Activated CD4-positive, alpha-beta T cell treated with anti-CD3 and anti-CD28 coated beads for 36 hours (primary cell): Measurements from ENCODE around the gene RER1. TPM values are rescaled to one million over a fixed set of nuclear protein-coding genes. Genes with fewer than 3 reads are reported as not detected.

Experiments used
- ATAC-seq: fragments of 200-7000 bp; cut with Tn5 transposase; one replicate; pipeline ENCODE4 v1.10.0; 2021; ENCODE audit warnings: mild to moderate bottlenecking, moderate library complexity
- CTCF ChIA-PET: fragments of 350-600 bp; sonication (Branson Sonifier 250); formaldehyde crosslinking; loops from one replicate; lab custom pipeline; 2021; ENCODE audit warnings: antibody characterized with exemption; lab: Charles Lee
- POLR2A ChIA-PET: fragments of 350-600 bp; sonication (Branson Sonifier 250); formaldehyde crosslinking; loops from one replicate; lab custom pipeline; 2021; ENCODE audit warnings: antibody characterized with exemption, inconsistent platforms; lab: Charles Lee
- DNase-seq: peaks from one replicate; pipeline ENCODE4 v3.0.0-alpha.2; 2020
- H3K27ac Mint-ChIP-seq: one replicate; pipeline ENCODE4 v1.8.0; 2021; ENCODE audit warnings: mixed read lengths
- H3K27me3 Mint-ChIP-seq: one replicate; pipeline ENCODE4 v1.8.0; 2021; ENCODE audit warnings: mixed read lengths
- H3K36me3 Mint-ChIP-seq: one replicate; pipeline ENCODE4 v1.8.0; 2021; ENCODE audit warnings: low read depth, mixed read lengths
- H3K4me1 Mint-ChIP-seq: one replicate; pipeline ENCODE4 v1.8.0; 2021; ENCODE audit warnings: mixed read lengths
- H3K4me3 Mint-ChIP-seq: one replicate; pipeline ENCODE4 v1.8.0; 2021; ENCODE audit warnings: mild to moderate bottlenecking, moderate library complexity, mixed read lengths
- H3K9me3 Mint-ChIP-seq: one replicate; pipeline ENCODE4 v1.8.0; 2021; ENCODE audit warnings: low read depth, mixed read lengths
- intact Hi-C, 2 experiments: fragments of 100-400 bp; cut with DNase I in 1 of 2; cut with micrococcal nuclease in 1 of 2; formaldehyde crosslinking; loops; one replicate each; pipeline versions ENCODE4 v1.14.2 to v1.15.1; 2022 to 2024; cut with DNase I, micrococcal nuclease
- total RNA-seq, 2 experiments: library from RNA; stranded (reverse); gene quantifications; one replicate each; pipeline ENCODE4 v1.2.3, GENCODE V29; 2021

Gene RER1
- total RNA-seq, 2 experiments from 2014 or later: 146 to 152 TPM

DNA sequence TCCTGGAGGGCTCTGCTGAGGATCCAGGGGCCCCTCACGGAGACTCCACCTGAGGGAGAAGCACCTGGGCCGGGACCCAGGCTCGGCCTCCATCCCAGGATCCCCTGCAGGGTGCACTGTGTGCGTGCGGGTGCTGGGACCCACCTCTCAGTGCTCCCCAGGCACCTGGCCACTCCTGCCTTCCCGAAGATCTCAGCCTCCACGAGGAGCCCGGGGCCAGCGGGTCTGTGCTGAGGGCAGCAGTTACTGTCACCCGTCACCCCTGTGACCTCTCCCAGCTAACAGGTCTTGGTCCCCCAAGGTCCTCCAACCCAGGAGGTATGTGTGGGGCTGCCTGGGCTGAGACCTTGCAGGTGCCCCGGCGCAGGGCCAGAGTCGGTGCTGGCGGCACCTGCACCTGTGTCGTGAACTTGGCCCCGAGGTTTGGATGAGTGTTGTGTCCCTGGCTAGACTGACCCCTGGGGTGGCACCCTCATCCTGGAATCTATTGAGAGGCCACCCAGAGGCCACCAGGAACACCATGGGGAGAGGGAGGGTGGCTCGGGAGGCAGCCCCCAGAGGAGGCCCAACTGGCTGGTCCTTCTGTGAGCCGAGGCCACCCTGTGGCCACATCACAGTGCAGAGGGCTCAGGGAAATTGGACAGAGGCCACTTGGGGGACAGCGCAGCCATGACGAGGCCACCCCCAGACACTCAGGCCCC, 17.9 kb upstream of the RER1 start:
- intact Hi-C loops: no loop called here
- H3K36me3 Mint-ChIP-seq: no peaks in the 10 kb centered on the region
- H3K4me3 Mint-ChIP-seq: no peak overlapping the region
- ATAC-seq (no peak), DNase-seq (no peak)
- no peaks in the 10 kb centered on the region for H3K9me3 Mint-ChIP-seq
- ChIA-PET CTCF (no interaction called here), POLR2A (no interaction called here)
- H3K27me3 Mint-ChIP-seq: no peaks in the 10 kb centered on the region
- no peak overlapping the region for H3K27ac Mint-ChIP-seq
- H3K4me1 Mint-ChIP-seq: no peaks in the 10 kb centered on the region

- Mint-ChIP-seq H3K4me3 (no peak overlapping the region), H3K27ac (no peak overlapping the region), H3K9me3 (no peaks in the 10 kb centered on the region), H3K4me1 (no peaks in the 10 kb centered on the region), H3K36me3 (no peaks in the 10 kb centered on the region), H3K27me3 (no peaks in the 10 kb centered on the region)
- CTCF ChIA-PET: no interaction called here
- no peak for DNase-seq
- no peak for ATAC-seq
- POLR2A ChIA-PET: no interaction called here
- intact Hi-C loops: no loop called here
Measured at GRCh38 chr1:2374252-2375155, 17.1 kb upstream of the RER1 start.

- ChIA-PET POLR2A (no interaction called here), CTCF (interaction anchor here (0.6 kb wide), 1 partner anchor 173 kb away, joined by 3 read pairs; no protein-coding TSS in a partner anchor)
Measured at GRCh38 chr1:2375246-2375922, 16.3 kb upstream of the RER1 start.

DNA sequence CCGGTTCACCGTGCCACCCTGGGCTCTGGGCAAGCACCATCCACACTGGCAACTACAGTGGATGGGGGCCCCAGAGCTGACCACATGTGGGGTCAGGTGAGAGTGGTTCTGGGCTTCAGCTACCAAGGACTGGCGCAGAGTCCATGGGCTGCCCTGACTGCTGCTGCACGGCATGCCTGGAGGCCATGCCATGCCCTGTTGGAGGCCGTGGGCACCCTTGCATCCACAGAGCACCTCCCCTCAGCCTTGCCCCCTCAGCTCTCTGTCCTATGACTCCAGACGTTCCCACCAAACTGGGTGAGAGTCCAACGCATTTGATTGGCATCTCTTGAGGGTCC, 15.7 kb upstream of the RER1 start:
- Mint-ChIP-seq H3K36me3 (no peaks in the 10 kb centered on the region), H3K4me3 (no peak overlapping the region), H3K4me1 (no peaks in the 10 kb centered on the region), H3K9me3 (no peaks in the 10 kb centered on the region), H3K27me3 (no peaks in the 10 kb centered on the region), H3K27ac (no peak overlapping the region)
- ATAC-seq (no peak), DNase-seq (no peak)
- ChIA-PET CTCF (no interaction called here), POLR2A (no interaction called here)
- intact Hi-C loops: no loop called here

More at GRCh38 chr1:2375246-2375922, 16.3 kb upstream of the RER1 start:
- DNase-seq: no peak
- Mint-ChIP-seq H3K4me3 (no peak overlapping the region), H3K36me3 (no peaks in the 10 kb centered on the region), H3K9me3 (no peaks in the 10 kb centered on the region), H3K4me1 (no peaks in the 10 kb centered on the region), H3K27ac (no peak overlapping the region), H3K27me3 (no peaks in the 10 kb centered on the region)
- intact Hi-C loops: no loop called here
- ATAC-seq: no peak

- CTCF ChIA-PET: no interaction called here
Measured at GRCh38 chr1:2376261-2376741, 15.3 kb upstream of the RER1 start.

DNA sequence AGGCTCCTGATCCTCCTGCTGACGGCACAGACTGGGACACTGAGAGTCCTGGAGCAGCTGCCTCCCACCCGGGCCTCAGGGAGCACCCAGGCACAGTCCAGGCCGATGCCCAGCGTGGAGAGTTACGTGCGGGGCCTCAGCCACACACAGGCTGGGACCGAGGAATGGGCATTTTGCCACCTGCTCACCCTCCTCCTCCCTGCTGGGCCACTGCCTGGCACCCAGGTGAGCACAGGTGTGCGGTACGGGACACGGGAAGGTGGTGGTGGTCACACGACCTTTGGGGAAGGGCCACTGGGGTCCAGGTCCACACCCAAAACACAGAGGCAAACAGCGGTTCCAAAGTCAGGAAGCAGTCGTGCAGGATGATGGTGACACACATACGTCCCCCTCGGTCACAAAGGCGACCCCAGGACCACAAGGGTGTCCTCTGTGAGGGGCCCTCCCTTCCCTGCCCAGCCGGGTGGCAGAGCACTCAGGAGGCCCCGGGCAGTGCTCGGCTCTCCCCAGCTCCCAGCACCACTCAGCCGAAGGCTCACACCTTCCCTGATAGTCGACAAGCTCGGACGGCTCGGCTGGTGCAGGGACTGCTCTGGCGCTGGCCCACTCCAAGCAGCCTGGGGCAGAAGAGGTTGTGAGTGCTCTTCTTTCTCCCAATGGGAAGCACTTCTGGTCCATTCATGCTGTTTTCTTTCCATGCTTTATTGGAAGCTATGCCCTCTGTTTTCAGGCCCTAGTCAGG, 14.5 kb upstream of the RER1 start:
- H3K36me3 Mint-ChIP-seq: no peaks in the 10 kb centered on the region
- no peak overlapping the region for H3K27ac Mint-ChIP-seq
- ChIA-PET CTCF (interaction anchor here (1.6 kb wide), 1 partner anchor 11 kb away, joined by 3 read pairs; no protein-coding TSS in a partner anchor), POLR2A (no interaction called here)
- DNase-seq: no peak
- intact Hi-C loops: no loop called here
- no peak overlapping the region for H3K4me3 Mint-ChIP-seq
- H3K27me3 Mint-ChIP-seq: no peaks in the 10 kb centered on the region
- ATAC-seq: no peak
- no peaks in the 10 kb centered on the region for H3K4me1 Mint-ChIP-seq
- no peaks in the 10 kb centered on the region for H3K9me3 Mint-ChIP-seq

More at GRCh38 chr1:2376261-2376741, 15.3 kb upstream of the RER1 start:
- Mint-ChIP-seq H3K4me3 (no peak overlapping the region), H3K9me3 (no peaks in the 10 kb centered on the region), H3K27ac (no peak overlapping the region), H3K27me3 (no peaks in the 10 kb centered on the region), H3K36me3 (no peaks in the 10 kb centered on the region), H3K4me1 (no peaks in the 10 kb centered on the region)
- no peak for DNase-seq
- POLR2A ChIA-PET: no interaction called here
- ATAC-seq: no peak
- intact Hi-C loops: no loop called here

GRCh38 chr1:2377751-2378440, 13.7 kb upstream of the RER1 start:
- CTCF ChIA-PET: interaction anchor here (1.6 to 5.0 kb wide), 2 partner anchors 10 to 182 kb away, joined by 3 to 78 read pairs; partner anchors contain the start of gene FAAP20
- H3K4me1 Mint-ChIP-seq: no peaks in the 10 kb centered on the region
- no peak for DNase-seq

GRCh38 chr1:2378441-2378851, 13.2 kb upstream of the RER1 start:
- H3K4me3 Mint-ChIP-seq: no peak overlapping the region
- no peaks in the 10 kb centered on the region for H3K27me3 Mint-ChIP-seq
- no peaks in the 10 kb centered on the region for H3K9me3 Mint-ChIP-seq
- ATAC-seq: no peak
- DNase-seq: no peak
- no peak overlapping the region for H3K27ac Mint-ChIP-seq
- ChIA-PET CTCF (interaction anchor here (1.6 to 5.0 kb wide), 2 partner anchors 9 to 183 kb away, joined by 3 to 78 read pairs; partner anchors contain the start of gene FAAP20), POLR2A (no interaction called here)
- intact Hi-C loops: no loop called here
- H3K36me3 Mint-ChIP-seq: no peaks in the 10 kb centered on the region
- no peaks in the 10 kb centered on the region for H3K4me1 Mint-ChIP-seq

More at GRCh38 chr1:2377751-2378440, 13.7 kb upstream of the RER1 start:
- intact Hi-C loops: no loop called here
- H3K27me3 Mint-ChIP-seq: no peaks in the 10 kb centered on the region
- no peak overlapping the region for H3K27ac Mint-ChIP-seq
- POLR2A ChIA-PET: no interaction called here
- no peak for ATAC-seq
- H3K4me3 Mint-ChIP-seq: no peak overlapping the region
- no peaks in the 10 kb centered on the region for H3K36me3 Mint-ChIP-seq
- H3K9me3 Mint-ChIP-seq: no peaks in the 10 kb centered on the region

GRCh38 chr1:2378956-2379732, 12.5 kb upstream of the RER1 start:
- ChIA-PET CTCF (interaction anchor here (1.6 to 5.0 kb wide), 2 partner anchors 9 to 183 kb away, joined by 3 to 78 read pairs; partner anchors contain the start of gene FAAP20), POLR2A (no interaction called here)
- no peaks in the 10 kb centered on the region for H3K27me3 Mint-ChIP-seq
- no peak for ATAC-seq
- H3K27ac Mint-ChIP-seq: no peak overlapping the region
- no peaks in the 10 kb centered on the region for H3K4me1 Mint-ChIP-seq
- H3K36me3 Mint-ChIP-seq: no peaks in the 10 kb centered on the region
- H3K4me3 Mint-ChIP-seq: no peak overlapping the region
- H3K9me3 Mint-ChIP-seq: no peaks in the 10 kb centered on the region
- intact Hi-C loops: no loop called here
- no peak for DNase-seq
